ENCODE results near the gene LSAMP.

DNA sequence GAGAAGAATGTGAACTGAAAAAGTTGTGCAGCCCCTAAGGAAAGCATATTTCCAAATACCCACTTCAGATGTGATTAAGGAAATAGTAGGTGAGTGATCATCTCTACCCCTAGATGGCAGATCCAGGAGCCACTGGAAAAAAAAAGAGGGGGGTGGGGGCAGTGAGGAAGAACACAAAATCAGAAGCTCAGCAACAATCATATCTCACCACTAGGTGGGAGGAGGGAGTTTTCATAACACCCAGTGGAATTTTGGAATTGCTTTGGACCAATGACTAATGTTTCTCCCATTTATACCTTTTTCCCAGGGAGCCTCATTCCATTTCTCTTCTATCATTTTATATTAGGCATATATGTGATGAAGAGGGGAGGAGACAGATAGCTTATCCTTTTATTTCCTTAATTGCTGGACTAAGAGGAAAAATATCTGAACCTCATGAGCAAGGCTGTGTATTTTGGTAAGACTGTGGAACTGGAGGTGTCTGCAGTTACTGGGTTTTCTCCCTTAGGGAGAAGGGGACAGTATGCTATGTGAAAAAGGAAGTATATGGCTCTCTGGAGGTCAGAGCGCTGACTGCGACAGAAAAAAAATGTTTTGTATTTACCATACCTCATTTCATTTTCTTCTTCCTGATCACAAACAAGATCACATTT is 458.6 kb downstream of the LSAMP start:
- TF ChIP-seq EZH2 (IDR thresholded peaks at IDR 0.05) (no peak), EZH2phosphoT487 (IDR thresholded peaks at IDR 0.05) (no peak)
- TF ChIP-seq, protein P1, sequence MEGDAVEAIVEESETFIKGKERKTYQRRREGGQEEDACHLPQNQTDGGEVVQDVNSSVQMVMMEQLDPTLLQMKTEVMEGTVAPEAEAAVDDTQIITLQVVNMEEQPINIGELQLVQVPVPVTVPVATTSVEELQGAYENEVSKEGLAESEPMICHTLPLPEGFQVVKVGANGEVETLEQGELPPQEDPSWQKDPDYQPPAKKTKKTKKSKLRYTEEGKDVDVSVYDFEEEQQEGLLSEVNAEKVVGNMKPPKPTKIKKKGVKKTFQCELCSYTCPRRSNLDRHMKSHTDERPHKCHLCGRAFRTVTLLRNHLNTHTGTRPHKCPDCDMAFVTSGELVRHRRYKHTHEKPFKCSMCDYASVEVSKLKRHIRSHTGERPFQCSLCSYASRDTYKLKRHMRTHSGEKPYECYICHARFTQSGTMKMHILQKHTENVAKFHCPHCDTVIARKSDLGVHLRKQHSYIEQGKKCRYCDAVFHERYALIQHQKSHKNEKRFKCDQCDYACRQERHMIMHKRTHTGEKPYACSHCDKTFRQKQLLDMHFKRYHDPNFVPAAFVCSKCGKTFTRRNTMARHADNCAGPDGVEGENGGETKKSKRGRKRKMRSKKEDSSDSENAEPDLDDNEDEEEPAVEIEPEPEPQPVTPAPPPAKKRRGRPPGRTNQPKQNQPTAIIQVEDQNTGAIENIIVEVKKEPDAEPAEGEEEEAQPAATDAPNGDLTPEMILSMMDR (IDR thresholded peaks at IDR 0.05) = peak; percentile 50

All from neural progenitor cell (in vitro differentiated cells).